ENCODE measurements around the gene RERG. TPM values are rescaled to one million over a fixed set of nuclear protein-coding genes. Genes with fewer than 3 reads are reported as not detected.

The RERG gene
- total RNA-seq, 2 donors from 2014 or later, result 0.84 to 5.3 TPM

DNA sequence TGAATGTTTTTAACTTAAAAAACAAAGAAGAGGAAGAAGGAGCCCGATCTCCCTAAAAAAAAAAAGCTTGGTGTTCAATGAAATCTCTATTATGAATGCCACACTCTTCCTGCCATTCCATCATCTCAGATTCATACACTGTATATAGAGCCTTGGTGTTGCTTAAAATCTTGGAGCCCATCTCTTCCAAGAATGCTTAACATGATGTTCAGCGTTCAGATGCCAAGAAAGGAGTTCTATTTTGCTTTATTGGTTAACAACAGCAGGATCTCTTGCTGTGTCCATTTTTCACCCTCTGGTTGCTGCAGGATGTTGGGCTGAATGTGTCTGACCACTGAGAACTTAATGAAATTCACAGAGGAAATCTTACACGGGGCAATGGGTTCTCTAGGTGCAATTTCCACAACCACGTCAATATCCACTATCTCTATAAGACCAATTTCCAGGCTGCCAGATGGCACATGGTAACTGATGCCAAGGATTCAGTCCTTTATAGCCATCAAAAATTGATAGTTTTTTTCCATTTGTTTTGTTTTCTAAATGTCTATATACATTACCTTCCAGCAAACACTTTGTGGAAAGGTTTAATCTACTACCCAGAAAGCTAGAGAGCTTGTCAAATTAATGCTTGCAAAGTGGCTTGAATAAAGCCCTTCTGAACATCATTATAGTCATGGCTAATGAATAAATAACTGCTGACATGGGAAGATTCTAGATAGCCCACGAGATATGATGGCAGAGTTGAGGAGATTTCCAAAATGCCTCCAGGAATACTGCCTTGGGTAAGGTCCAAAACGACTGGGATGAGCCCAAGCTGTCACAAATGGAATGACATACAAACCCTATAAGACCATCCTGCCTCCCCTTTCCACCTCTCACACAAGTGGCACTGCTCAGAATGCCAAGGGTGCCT is 26.5 kb downstream of the RERG start:
- Histone ChIP-seq H3K27me3 (no peaks in the 10 kb centered on the region), H3K36me3 (no peaks in the 10 kb centered on the region), H3K4me3 (no peak overlapping the region), H3K9me3 (no peaks in the 10 kb centered on the region), H3K9ac (ENCODE audit: low read depth in 2 of 2, low read length in 2 of 2) (no peak overlapping the region), H3K4me1 (no peaks in the 10 kb centered on the region), H3K27ac (no peak overlapping the region)
- no peak for DNase-seq
- intact Hi-C loops (cut with DNase I), result no loop called here
- TF ChIP-seq, protein P1, sequence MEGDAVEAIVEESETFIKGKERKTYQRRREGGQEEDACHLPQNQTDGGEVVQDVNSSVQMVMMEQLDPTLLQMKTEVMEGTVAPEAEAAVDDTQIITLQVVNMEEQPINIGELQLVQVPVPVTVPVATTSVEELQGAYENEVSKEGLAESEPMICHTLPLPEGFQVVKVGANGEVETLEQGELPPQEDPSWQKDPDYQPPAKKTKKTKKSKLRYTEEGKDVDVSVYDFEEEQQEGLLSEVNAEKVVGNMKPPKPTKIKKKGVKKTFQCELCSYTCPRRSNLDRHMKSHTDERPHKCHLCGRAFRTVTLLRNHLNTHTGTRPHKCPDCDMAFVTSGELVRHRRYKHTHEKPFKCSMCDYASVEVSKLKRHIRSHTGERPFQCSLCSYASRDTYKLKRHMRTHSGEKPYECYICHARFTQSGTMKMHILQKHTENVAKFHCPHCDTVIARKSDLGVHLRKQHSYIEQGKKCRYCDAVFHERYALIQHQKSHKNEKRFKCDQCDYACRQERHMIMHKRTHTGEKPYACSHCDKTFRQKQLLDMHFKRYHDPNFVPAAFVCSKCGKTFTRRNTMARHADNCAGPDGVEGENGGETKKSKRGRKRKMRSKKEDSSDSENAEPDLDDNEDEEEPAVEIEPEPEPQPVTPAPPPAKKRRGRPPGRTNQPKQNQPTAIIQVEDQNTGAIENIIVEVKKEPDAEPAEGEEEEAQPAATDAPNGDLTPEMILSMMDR (IDR thresholded peaks at IDR 0.05), result no peak

DNA sequence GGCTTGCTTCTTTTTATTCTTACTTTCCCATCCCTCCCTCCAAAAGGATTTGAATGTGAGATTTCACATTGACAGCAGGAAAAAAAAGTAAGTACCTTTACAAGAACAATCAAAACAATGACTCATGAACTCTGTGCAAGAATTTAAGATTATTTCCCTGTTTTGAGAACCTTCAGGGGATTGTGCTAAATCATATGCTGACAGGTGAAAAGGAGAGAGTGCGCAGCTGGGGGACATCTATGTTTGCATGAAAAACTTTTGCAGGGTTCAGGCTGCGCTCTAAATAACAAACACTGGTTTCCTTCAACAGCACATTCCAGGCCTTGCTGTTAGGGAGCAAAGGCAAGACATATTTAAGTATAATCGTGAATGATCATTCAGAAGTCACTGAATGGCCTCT is 27.3 kb downstream of the RERG start:
- Histone ChIP-seq H3K36me3 (no peaks in the 10 kb centered on the region), H3K9me3 (no peaks in the 10 kb centered on the region), H3K9ac (ENCODE audit: low read depth in 2 of 2, low read length in 2 of 2) (no peak overlapping the region), H3K4me3 (no peak overlapping the region), H3K27ac (no peak overlapping the region), H3K27me3 (no peaks in the 10 kb centered on the region), H3K4me1 (no peaks in the 10 kb centered on the region)
- TF ChIP-seq, protein P1 (IDR thresholded peaks at IDR 0.05), result no peak
- intact Hi-C loops (cut with DNase I), result no loop called here
- DNase-seq, result no peak

- intact Hi-C loops (cut with DNase I), result no loop called here
- no peak for DNase-seq
- no peak overlapping the region for H3K9ac ChIP-seq (ENCODE audit: low read depth in 2 of 2, low read length in 2 of 2)
- H3K4me3 ChIP-seq, result no peak overlapping the region
- no peak overlapping the region for H3K27ac ChIP-seq
- no peaks in the 10 kb centered on the region for H3K27me3 ChIP-seq
- no peaks in the 10 kb centered on the region for H3K9me3 ChIP-seq
- H3K4me1 ChIP-seq, result no peaks in the 10 kb centered on the region
- TF ChIP-seq, protein P1 (IDR thresholded peaks at IDR 0.05), result no peak
- H3K36me3 ChIP-seq, result no peaks in the 10 kb centered on the region
Observed at GRCh38 chr12:15192720-15193119, 28.5 kb downstream of the RERG start.

GRCh38 chr12:15188127-15188526 is 33.1 kb downstream of the RERG start:
- Histone ChIP-seq H3K9ac (ENCODE audit: low read depth in 2 of 2, low read length in 2 of 2) (no peak overlapping the region), H3K4me1 (no peaks in the 10 kb centered on the region), H3K36me3 (no peaks in the 10 kb centered on the region), H3K27me3 (no peaks in the 10 kb centered on the region), H3K27ac (no peak overlapping the region), H3K4me3 (no peak overlapping the region), H3K9me3 (no peaks in the 10 kb centered on the region)
- TF ChIP-seq, protein P1 (IDR thresholded peaks at IDR 0.05), result no peak
- intact Hi-C loops (cut with DNase I), result no loop called here
- no peak for DNase-seq

GRCh38 chr12:15186597-15186996 is 34.6 kb downstream of the RERG start:
- H3K4me3 ChIP-seq, result no peak overlapping the region
- H3K27me3 ChIP-seq, result no peaks in the 10 kb centered on the region
- peak overlapping the region; percentile 32 for H3K27ac ChIP-seq
- TF ChIP-seq, protein P1 (IDR thresholded peaks at IDR 0.05), result no peak
- H3K36me3 ChIP-seq, result no peaks in the 10 kb centered on the region
- H3K9ac ChIP-seq (ENCODE audit: low read depth in 2 of 2, low read length in 2 of 2), result no peak overlapping the region
- no peaks in the 10 kb centered on the region for H3K4me1 ChIP-seq
- H3K9me3 ChIP-seq, result no peaks in the 10 kb centered on the region
- DNase-seq, result no peak
- intact Hi-C loops (cut with DNase I), result no loop called here
